SJSA1 (cell line): ENCODE data around the gene CALML3. TPM values are rescaled to one million over a fixed set of nuclear protein-coding genes. Genes with fewer than 3 reads are reported as not detected.

ENCODE experiments used
- DNase-seq, 2 experiments: peaks; one replicate each; pipeline ENCODE4 v3.0.0-alpha.2; 2015 to 2020; ENCODE audit warnings: low spot score in 2 of 2, low read depth in 1 of 2
- H3K27ac ChIP-seq: fragments of 250-450 bp; sonication (Bioruptor Pico); 2 replicates; pipeline ENCODE4 v1.5.1; 2020; ENCODE audit warnings: mild to moderate bottlenecking, moderate library complexity
- H3K27me3 ChIP-seq: fragments of 250-450 bp; sonication (Bioruptor Pico); replicated peaks from 2 replicates; pipeline ENCODE4 v1.5.1; 2020; ENCODE audit warnings: mild to moderate bottlenecking, moderate library complexity
- H3K36me3 ChIP-seq: fragments of 250-450 bp; sonication (Bioruptor Pico); 2 replicates; pipeline ENCODE4 v1.5.1; 2020; ENCODE audit warnings: mild to moderate bottlenecking
- H3K4me1 ChIP-seq: fragments of 250-450 bp; sonication (Bioruptor Pico); replicated peaks from 2 replicates; pipeline ENCODE4 v1.6.1; 2021; ENCODE audit warnings: mild to moderate bottlenecking
- H3K4me3 ChIP-seq: fragments of 250-450 bp; sonication (Bioruptor Pico); 2 replicates; pipeline ENCODE4 v1.5.1; 2020; ENCODE audit warnings: mild to moderate bottlenecking
- H3K9me3 ChIP-seq: fragments of 250-450 bp; sonication (Bioruptor Pico); replicated peaks from 2 replicates; pipeline ENCODE4 v1.5.1; 2020; ENCODE audit warnings: mild to moderate bottlenecking
- total RNA-seq: library from RNA; depleted of rRNA; stranded (reverse); fragments of >200 nt; shearing (Covaris generic); gene quantifications from 2 replicates; pipeline ENCODE4 v1.2.3, GENCODE V29; 2014

CALML3 gene
- total RNA-seq, 1 experiment from 2014 or later: not detected

DNA sequence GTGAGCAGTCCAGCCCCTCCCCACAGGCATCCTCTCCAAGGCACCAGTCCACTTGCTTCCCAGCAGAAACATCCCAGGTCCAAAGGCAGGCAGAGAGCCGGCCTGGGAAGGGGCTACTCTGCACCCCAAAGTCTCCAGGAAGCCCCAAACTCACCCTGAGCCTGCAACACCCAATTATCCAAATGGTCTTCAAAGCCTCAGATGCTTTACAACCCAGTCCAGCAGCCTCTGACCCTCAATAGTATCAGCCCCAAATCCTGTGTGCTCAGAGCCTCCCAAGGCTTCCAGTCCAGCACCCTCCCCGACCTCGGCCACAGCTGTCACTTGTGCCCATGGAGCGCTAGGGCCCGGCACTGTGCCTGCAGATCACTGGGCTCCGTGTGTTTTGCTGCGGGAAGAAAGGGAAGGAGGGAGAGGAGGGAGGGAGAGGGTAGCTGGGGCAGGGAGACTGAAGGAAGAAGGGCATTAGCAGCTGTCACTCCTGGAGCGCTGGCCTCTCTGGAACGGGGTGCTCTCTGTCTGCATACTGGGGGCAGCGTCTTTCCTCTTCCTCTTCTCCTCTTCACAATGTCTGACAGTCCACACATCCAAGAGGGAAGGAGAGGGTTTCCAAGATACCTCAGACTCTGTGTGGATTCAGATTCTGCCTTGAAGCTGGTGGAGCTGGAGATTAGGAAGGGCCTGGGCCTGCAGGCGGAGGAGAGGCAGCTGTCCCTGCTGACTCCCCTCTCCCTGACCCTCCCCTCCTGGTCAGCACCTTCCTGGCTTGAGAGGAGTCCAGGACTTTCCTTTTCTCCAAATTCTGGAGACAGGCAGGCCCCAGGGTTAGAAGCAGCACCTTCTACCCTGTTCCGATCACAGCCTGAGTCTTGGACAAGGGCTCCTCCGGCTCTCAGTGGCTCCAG is 38.6 kb upstream of the CALML3 start:
- H3K36me3 ChIP-seq: no peaks in the 10 kb centered on the region
- DNase-seq: no peak
- H3K9me3 ChIP-seq: no peaks in the 10 kb centered on the region
- H3K27me3 ChIP-seq: no peaks in the 10 kb centered on the region
- no peaks in the 10 kb centered on the region for H3K4me1 ChIP-seq
- no peak overlapping the region for H3K27ac ChIP-seq
- no peak overlapping the region for H3K4me3 ChIP-seq

DNA sequence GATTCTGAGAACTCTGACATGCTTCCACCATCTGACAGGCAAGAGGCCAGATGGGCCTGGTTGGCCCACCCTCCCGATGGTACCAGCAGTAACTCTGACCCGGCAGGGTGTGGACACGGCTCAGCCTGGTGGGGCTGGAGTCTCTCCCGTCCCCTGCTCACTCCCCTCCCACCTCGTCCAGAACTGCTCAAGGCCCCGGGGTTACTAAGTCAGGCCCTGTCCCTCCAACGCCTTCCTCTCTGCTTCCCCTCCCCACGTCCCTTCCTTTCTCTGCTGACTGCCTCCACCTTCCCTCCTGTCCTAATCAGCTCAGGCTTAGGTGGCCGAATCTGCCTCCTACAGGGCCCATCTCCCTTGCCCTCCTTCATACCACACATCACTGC is 37.9 kb upstream of the CALML3 start:
- Histone ChIP-seq H3K27ac (no peak overlapping the region), H3K4me3 (no peak overlapping the region), H3K36me3 (no peaks in the 10 kb centered on the region), H3K4me1 (no peaks in the 10 kb centered on the region), H3K27me3 (no peaks in the 10 kb centered on the region), H3K9me3 (no peaks in the 10 kb centered on the region)
- DNase-seq: no peak

- no peak overlapping the region for H3K27ac ChIP-seq
- no peaks in the 10 kb centered on the region for H3K4me1 ChIP-seq
- H3K9me3 ChIP-seq: no peaks in the 10 kb centered on the region
Measured at GRCh38 chr10:5488272-5489161, 36.2 kb upstream of the CALML3 start.

DNA sequence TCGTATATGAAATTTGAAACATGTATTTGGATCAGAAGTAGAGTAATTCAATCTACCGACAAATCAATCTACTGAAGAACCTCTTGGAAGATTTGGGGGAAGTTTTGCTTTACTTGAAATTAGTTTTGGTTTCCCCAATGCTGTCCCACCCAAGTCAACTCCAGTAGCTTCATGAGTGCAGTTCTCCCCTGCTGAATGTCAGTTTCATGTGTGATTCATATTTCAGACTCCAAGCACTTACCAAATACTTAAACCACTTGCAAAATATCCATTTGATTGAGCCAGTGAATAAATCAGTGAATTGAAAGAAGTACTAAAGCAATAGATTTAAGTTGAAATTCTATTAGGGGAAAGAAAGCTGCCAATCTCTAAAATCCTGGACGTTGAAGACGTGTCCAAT is 34.7 kb upstream of the CALML3 start:
- H3K4me1 ChIP-seq: no peaks in the 10 kb centered on the region
- H3K27me3 ChIP-seq: no peaks in the 10 kb centered on the region
- no peaks in the 10 kb centered on the region for H3K36me3 ChIP-seq
- no peak overlapping the region for H3K4me3 ChIP-seq
- H3K9me3 ChIP-seq: no peaks in the 10 kb centered on the region
- H3K27ac ChIP-seq: no peak overlapping the region
- no peak for DNase-seq

More at GRCh38 chr10:5488272-5489161, 36.2 kb upstream of the CALML3 start:
- H3K36me3 ChIP-seq: no peaks in the 10 kb centered on the region
- H3K4me3 ChIP-seq: no peak overlapping the region
- H3K27me3 ChIP-seq: no peaks in the 10 kb centered on the region
- DNase-seq: no peak

DNA sequence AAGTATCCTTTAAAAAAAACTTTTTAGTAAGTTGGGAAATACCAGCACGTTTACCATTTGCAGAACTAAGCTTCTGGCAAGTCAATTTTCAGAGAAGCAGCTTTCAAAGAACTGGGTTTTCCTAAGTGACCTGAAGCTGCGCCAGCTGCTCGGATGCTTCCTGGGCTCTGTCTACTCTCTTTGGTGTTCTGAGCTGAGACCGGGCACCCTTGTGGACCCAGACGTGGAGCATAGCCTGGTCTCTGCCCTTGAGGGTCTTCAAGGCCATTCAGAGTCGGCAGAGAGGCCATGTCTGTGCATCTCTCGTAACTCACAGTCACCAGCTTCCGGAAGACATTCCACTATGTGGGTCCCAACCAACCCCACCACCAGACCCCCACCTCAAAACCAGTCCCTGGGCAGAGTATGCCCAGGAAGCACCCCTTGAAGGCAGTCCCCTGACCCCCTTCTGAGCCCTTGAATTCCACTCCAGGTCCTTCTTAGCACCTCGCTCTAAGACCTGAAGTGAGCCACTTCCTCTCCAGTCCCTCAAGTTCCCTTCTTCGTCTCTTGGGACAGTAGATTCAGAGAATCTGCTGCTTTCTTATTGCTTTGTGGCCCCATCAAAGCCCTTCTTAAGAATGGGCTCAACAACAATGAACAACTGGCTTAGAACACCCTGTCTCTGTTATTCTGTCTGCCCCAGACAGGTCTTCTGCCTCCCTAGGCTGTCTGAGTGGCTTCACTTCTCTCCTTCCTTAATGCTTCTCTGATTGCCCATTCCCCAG is 33.9 kb upstream of the CALML3 start:
- no peak for DNase-seq
- no peaks in the 10 kb centered on the region for H3K9me3 ChIP-seq
- no peak overlapping the region for H3K27ac ChIP-seq

GRCh38 chr10:5491477-5491876 is 33.3 kb upstream of the CALML3 start:
- DNase-seq: no peak
- Histone ChIP-seq H3K4me3 (no peak overlapping the region), H3K36me3 (no peaks in the 10 kb centered on the region), H3K9me3 (no peaks in the 10 kb centered on the region), H3K27ac (no peak overlapping the region), H3K27me3 (no peaks in the 10 kb centered on the region), H3K4me1 (no peaks in the 10 kb centered on the region)

More for the DNA sequence above, 33.9 kb upstream of the CALML3 start:
- H3K27me3 ChIP-seq: no peaks in the 10 kb centered on the region
- no peak overlapping the region for H3K4me3 ChIP-seq
- no peaks in the 10 kb centered on the region for H3K36me3 ChIP-seq
- H3K4me1 ChIP-seq: no peaks in the 10 kb centered on the region

GRCh38 chr10:5492322-5492855 is 32.4 kb upstream of the CALML3 start:
- Histone ChIP-seq H3K9me3 (no peaks in the 10 kb centered on the region), H3K36me3 (no peaks in the 10 kb centered on the region), H3K27ac (no peak overlapping the region), H3K27me3 (no peaks in the 10 kb centered on the region), H3K4me1 (no peaks in the 10 kb centered on the region), H3K4me3 (no peak overlapping the region)
- no peak for DNase-seq

DNA sequence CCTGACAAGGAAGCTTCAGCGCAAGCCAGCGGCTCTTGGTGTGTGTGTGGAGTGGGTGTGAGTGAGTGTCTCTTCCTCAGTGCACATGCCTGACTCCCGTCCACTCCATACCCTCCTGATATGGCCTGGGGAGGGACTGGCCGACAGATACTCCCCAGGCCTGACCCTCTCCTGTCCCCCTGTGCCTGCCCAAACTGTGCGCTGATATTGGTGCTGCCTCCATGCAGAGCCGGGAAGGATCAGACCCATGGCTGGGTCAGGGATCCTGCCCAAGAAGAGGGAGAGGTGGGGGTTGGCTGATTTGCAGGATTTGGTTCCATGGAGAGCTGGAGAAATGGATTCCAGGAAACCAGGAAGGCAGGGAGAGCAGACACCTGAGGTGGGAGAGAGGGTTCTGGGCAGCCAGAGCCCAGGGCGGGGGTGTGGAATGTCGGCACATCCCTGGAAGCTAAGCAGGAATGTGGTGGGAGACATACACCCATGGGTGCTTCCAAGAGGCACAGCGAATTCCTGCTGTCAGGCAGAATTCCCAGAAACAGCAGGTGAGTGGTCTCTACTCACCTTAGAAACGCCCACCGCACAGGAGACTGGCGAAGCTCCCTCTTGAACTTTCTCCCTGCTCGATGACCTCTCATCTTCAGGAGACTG is 31.7 kb upstream of the CALML3 start:
- Histone ChIP-seq H3K9me3 (no peaks in the 10 kb centered on the region), H3K36me3 (no peaks in the 10 kb centered on the region), H3K4me1 (no peaks in the 10 kb centered on the region), H3K27me3 (no peaks in the 10 kb centered on the region), H3K27ac (no peak overlapping the region), H3K4me3 (no peak overlapping the region)
- no peak for DNase-seq

DNA sequence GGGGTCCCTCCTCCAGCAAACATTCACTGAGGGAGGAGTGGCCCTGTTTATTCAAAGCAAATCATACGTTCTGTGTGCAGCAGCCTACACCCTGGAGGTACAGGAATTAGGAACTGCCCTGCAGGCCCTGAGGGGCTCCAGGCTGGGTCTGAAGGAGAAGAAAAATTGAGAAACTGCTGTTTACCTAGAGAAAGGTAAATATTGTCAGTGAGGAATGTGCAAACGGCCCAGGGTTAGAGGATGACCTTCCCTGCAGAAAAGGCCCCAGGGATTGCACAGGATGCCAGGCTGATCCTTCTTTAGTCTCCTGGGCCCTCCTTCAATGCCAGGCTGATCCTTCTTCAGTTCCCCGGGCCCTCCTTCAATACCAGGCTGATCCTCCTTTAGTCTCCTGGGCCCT is 31.1 kb upstream of the CALML3 start:
- DNase-seq: no peak
- H3K4me3 ChIP-seq: no peak overlapping the region
- no peak overlapping the region for H3K27ac ChIP-seq
- H3K36me3 ChIP-seq: no peaks in the 10 kb centered on the region
- no peaks in the 10 kb centered on the region for H3K27me3 ChIP-seq
- no peaks in the 10 kb centered on the region for H3K9me3 ChIP-seq
- H3K4me1 ChIP-seq: no peaks in the 10 kb centered on the region

DNA sequence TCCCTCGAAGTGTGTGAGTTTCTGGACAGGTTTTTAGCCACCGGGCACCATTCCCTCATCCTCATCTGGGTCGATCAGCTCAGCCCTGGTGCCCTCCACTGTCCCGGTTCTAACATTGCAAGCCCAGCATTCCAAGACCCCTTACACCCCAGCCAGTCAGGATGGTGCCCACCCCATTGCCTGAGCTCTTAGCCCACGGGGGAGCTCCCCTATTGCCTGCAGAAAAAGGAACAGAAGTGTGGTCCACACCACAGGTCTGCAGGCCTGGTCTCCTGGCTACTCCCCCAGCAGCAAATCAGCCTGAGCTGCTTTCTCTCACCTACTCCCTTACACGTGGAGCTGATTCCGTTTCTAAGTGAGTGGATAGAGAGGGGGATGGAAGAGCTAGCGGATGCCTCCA is 30.1 kb upstream of the CALML3 start:
- no peak overlapping the region for H3K4me3 ChIP-seq
- no peaks in the 10 kb centered on the region for H3K4me1 ChIP-seq
- H3K36me3 ChIP-seq: no peaks in the 10 kb centered on the region
- H3K27ac ChIP-seq: no peak overlapping the region
- H3K27me3 ChIP-seq: no peaks in the 10 kb centered on the region
- no peak for DNase-seq
- H3K9me3 ChIP-seq: no peaks in the 10 kb centered on the region

DNA sequence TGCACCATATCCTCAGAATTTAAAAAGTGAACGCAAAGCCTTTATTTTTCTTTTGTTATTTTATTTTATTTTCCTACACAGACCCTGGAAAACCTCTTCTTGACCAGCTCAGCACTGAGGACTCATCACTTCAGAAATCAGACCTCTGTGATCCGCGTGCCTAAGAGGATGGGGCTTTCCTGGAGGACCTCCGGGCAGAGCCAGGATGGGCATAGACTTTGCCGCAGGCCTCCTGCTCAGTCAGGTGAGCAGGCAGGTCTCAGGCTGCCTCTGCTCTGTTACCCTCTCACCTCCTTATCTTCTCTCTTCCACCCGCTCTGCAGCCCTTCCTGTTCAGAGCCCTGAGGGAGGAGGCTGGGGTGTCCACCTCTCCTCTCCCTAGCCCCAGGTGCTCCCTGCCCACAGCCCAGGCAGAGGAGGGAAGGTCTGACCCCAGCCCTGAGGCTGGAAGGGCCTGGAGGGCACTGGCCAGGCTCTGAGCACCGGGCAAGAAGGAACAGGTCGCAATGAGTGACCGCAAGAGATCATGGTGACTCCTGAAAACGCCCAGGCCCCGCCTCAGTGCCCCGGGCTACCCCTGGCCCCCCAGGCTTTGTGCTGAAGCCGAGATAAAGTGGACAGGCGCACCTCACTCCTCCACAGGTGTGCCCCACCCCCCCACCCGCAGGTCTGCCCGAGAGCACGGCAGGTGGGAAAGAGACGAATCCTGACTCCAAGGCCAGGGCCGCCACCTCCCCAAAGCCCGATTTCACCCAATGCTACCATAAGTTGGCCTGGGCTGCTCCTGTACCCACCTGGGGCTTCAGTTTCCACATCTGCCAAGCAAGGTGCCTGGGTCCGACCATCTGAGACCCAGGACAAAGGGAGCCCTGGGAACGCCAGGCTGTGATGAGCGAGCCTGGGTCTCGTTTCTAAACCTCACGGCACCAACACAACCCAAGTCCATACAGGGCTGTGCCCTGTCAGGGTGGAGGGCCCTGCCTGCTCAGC is 28.2 kb upstream of the CALML3 start:
- Histone ChIP-seq H3K36me3 (no peaks in the 10 kb centered on the region), H3K27me3 (no peaks in the 10 kb centered on the region; the same call in 1 of the 2 replicates), H3K9me3 (no peaks in the 10 kb centered on the region), H3K4me1 (no peaks in the 10 kb centered on the region), H3K27ac (no peak overlapping the region), H3K4me3 (no peak overlapping the region)
- no peak for DNase-seq

DNA sequence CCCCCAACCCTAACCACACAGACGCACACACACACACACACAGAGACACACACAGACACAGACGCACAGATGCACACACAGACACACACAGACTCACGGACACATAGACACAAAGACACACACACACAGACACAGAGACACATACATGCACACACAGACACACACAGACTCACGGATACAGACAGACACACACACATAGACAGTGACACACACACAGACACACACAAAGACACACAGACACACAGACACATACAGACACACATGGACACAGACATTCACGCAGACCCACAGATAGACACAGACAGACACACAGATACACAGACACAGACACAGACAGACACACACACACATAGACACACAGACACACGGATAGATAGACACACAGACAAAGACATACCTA is 27.5 kb upstream of the CALML3 start:
- no peak for DNase-seq
- no peak overlapping the region for H3K27ac ChIP-seq

More for the DNA sequence above, 27.5 kb upstream of the CALML3 start:
- H3K27me3 ChIP-seq: no peaks in the 10 kb centered on the region; the same call in 1 of the 2 replicates
- no peaks in the 10 kb centered on the region for H3K4me1 ChIP-seq
- no peak overlapping the region for H3K4me3 ChIP-seq
- H3K36me3 ChIP-seq: no peaks in the 10 kb centered on the region
- H3K9me3 ChIP-seq: no peaks in the 10 kb centered on the region
